ENCODE data around the gene CCDC61. TPM values are rescaled to one million over a fixed set of nuclear protein-coding genes. Genes with fewer than 3 reads are reported as not detected.

Gene CCDC61
- total RNA-seq = 8.8 and 9.6 TPM in 2 replicates

GRCh38 chr19:45994998-45995714 lies at the start of gene CCDC61:
Gene CCDC61 (plus strand): TSS chr19:45995467. CDS start chr19:46003019, 7,552 bp downstream.

GRCh38 chr19:45973553-45974338 lies 21.5 kb upstream of the CCDC61 start, which contains the start of gene NOVA2:
Gene NOVA2 (minus strand): TSS chr19:45973865. CDS start chr19:45973351, 514 bp downstream.

GRCh38 chr19:46022431-46023310 lies 27.4 kb downstream of the CCDC61 start, which contains the start of gene PGLYRP1:
Gene PGLYRP1 (minus strand): TSS chr19:46023053. CDS start chr19:46023021, 32 bp downstream.

GRCh38 chr19:46040952-46041500 lies 45.8 kb downstream of the CCDC61 start, which contains the start of gene IGFL4:
Gene IGFL4 (minus strand): TSS chr19:46041002. CDS start chr19:46040962, 40 bp downstream.

Other genes starting within 250 kb of the CCDC61 start
- 24.6 and 28.0 TPM in 2 replicates for gene SIX5, start 226.2 kb upstream of the CCDC61 start, total RNA-seq
- gene DMPK, start 213.0 kb upstream of the CCDC61 start, total RNA-seq = 14.4 and 14.8 TPM in 2 replicates
- 18.8 and 19.0 TPM in 2 replicates for gene DMWD, start 202.6 kb upstream of the CCDC61 start, total RNA-seq
- not detected in 2 replicates for gene RSPH6A, start 180.2 kb upstream of the CCDC61 start, total RNA-seq
- gene SYMPK, start 132.3 kb upstream of the CCDC61 start, total RNA-seq = 25.6 and 31.4 TPM in 2 replicates
- gene FOXA3, start 131.1 kb upstream of the CCDC61 start, total RNA-seq = not detected in 2 replicates
- 30.3 and 30.5 TPM in 2 replicates for gene IRF2BP1, start 109.3 kb upstream of the CCDC61 start, total RNA-seq
- gene MYPOP, start 92.9 kb upstream of the CCDC61 start, total RNA-seq = 3.7 and 4.0 TPM in 2 replicates
- gene NANOS2, start 80.7 kb upstream of the CCDC61 start, total RNA-seq = not detected in 2 replicates
- 0.24 and 0.31 TPM in 2 replicates for gene NOVA2, start 21.6 kb upstream of the CCDC61 start, total RNA-seq
- not detected in 2 replicates for gene PGLYRP1, start 27.6 kb downstream of the CCDC61 start, total RNA-seq
- gene IGFL4, start 45.5 kb downstream of the CCDC61 start, total RNA-seq = not detected in 2 replicates
- not detected in 2 replicates for gene IGFL3, start 129.2 kb downstream of the CCDC61 start, total RNA-seq
- gene IGFL2, start 152.8 kb downstream of the CCDC61 start, total RNA-seq = not detected in 2 replicates
- gene IGFL1, start 234.3 kb downstream of the CCDC61 start, total RNA-seq = not detected in 2 replicates

Data from cardiac ventricle fibroblast (primary cell).